Measurements from ENCODE around the gene SGO1.
"Not testable (repeated sequence)": the region's sequence is repeated elsewhere in the genome, so short reads cannot be mapped to it uniquely, and the experiment has no call there.

The SGO1 gene

DNA sequence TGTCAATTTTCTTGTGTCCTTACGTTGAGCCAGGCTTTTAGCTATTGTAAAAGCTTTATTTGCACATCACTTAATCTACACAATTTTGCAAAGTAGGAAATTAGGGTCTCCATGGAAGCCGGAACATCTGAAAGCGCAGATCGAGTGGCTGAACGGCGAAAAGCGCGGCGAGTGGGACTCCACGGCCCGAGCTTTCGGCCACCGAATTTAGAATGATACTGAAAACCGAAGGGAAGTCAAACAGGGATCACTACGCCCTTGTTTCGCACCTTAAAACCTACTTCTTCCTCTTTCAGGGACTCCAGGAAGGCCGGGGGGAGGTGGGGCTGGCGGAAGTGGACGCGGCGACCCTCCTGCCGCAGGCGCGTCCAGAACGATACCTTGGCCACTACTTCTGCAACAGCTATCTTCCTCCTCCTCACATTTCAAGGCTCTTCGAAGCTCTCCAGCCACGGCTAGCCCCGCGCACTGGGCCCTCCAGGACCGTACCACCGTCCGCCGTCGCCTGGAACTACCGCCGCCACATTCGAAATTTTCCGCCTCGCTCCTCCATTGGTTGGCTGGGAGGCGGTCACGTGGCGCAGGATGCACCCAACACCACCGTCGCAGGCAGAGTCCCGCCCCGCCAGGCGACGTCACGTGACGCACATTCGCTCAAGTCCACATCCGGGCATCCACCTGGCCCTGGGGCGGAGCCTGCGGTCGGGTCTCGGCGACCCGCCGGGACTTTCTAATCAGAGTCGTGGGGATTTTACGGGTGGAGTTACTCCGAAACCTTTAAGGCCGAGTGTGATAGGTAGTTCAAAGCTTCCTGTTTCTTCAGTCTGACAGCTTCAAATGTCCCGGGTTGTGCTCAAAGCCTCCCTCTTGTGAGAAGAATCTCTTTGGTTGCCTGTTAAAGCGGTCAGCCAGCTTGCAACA lies at the start of gene SGO1:
Gene SGO1, minus strand, starts transcription at position 528 of the 921 bp plus-strand sequence. CDS start 2,179 bp downstream, outside the sequence.
- DNase-seq (ENCODE audit: low read depth), result peak; percentile 97

DNA sequence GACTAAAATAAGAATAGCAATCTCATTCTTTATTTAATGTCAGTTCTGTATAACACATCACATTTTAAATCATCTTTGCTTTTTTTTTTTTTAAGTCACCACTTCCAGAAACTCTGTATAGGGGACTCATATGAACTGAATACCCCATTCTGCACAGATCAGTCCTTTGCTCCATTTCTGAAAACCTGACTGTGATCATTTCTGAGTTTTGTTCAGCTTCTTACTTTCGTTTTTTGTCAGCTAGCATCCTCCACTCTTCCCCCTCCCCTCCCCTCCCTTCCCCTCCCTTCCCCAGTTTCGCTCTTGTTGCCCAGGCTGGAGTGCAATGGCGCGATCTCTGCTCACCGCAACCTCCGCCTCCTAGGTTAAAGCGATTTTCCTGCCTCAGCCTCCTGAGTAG lies 49.8 kb upstream of the SGO1 start:
- no peak for DNase-seq (ENCODE audit: low read depth)

DNA sequence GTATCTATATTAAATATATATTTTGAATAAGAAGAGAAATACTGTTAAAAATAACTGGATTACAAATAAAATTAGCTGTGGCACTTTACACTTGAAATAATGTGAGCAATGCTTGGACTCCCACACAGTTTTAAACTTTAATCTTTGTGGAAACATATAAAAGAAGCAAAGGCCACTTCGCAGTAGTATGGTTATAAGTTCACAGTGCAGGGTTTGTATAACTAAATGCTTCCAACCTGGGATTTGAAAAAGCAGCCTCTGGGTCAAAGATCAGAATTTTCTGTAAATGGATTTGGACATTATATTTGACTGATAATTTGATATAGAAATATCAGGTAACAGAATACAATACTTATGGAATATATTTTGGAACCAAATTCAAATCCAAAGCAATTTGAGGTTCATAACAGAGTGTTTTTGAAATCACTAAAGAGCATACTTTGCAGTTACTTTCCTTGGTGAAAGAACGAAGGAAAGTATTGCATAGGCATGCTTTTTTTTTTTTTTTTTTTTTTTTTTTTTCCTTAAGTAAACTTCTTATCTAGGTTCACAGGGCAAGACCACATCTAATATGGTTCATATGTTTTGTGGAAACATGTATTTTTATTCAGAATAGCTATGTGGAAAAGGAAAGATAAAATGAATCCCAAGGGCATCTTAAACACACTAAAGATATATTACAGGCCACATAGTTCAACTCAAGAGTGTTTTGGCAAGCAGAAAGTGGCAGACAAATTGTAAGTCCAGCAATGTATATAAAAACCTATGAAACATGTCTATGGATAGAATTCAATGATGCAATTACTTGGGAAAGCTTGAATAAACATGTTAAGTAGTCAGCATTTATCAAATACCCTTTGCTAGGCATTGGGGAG lies 47.1 kb upstream of the SGO1 start:
- DNase-seq (ENCODE audit: low read depth), result no peak

DNA sequence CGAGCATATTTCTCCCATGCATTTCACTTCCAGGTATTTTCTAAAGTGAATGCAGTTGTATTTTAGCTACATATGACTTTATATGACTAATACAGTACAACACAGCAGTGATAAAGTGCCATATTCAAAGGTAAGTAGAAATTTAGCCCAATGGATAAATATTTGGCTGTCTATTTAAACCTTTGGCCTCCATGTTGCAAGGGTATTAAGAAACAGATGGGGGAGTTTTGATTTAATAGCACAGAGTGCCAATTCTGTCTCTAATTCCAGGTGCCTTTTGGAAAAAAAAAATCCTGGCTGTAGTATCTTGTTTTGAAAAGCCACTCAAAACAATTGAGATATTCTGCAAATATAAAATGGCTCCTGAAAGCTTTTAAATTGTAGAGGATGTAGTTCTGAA lies 44.9 kb upstream of the SGO1 start:
- no peak for DNase-seq (ENCODE audit: low read depth)

DNA sequence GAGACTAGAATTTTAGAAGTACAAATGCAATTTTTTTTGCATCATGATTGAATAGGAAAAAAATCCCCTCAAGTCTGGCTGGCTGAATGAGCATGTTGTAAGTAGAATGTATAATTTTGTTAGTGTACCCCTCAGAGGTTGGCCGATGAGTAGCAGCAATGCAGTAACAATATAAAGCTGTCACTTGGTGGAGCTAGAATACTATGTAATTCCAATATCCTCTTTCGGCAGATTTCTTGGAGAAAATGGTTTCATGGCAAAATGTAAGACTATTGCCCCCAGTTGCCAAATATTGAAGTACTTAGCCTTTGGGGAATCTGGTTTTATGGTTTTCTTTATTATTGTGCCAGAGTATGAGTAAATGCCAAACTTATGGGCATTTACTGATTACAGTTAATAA lies 39.8 kb upstream of the SGO1 start:
- peak; percentile 29 for DNase-seq (ENCODE audit: low read depth)

DNA sequence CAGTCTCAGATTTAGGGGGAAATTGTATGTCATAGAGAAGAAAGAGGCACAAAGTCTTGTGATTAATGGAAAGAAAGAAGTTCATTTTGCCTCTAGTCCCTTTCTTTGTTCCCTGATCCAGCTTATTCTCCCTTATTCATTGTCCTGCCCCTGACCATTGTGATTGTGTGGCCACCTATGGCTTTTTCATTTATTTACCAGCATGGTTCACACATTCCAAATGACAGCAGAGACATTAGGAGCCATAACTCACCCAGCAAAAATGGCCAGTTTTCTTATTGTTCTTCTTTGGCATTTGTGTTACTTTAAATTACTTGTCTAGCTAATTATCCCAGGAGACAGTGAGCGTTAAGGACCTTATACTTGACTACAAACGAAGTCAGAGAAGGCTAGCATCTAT lies 36.3 kb upstream of the SGO1 start:
- no peak for DNase-seq (ENCODE audit: low read depth)

DNA sequence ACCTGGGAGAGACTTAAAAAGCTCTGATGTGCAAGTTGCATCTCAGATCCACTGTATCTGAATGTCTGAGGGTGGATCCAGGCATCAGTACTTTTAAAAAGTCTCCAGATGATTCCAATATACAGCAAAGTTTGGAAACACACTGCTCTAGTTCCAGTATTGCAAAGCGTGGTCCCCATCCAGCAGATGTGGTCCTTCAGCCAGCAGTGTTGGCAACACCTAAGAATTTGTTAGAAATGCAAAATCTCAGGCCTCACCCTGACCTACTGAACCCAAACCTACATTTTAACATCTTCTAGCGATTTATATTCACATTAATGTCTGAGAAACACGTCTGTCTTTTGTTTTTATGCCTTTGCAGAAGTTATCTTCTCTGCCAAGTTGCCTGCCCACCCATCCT lies 32.2 kb upstream of the SGO1 start:
- DNase-seq (ENCODE audit: low read depth), result no peak

DNA sequence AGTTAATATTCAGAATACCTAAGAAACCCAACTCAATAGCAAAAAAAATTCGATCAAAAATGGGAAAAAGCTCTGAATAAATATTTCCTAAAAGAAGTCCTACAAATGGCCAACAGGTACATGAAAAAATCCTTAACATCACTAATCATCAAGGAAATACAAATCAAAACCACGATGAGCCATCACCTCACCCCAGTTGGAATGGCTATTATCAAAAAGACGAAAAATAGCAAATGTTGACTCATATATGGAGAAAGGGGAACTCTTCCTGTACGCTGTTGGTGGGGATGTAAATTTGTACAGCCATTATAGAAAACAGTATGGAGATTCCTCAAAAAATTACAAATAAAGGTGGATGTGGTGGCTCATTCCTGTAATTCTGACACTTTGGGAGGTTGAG lies 29.6 kb upstream of the SGO1 start:
- DNase-seq (ENCODE audit: low read depth), result no peak

DNA sequence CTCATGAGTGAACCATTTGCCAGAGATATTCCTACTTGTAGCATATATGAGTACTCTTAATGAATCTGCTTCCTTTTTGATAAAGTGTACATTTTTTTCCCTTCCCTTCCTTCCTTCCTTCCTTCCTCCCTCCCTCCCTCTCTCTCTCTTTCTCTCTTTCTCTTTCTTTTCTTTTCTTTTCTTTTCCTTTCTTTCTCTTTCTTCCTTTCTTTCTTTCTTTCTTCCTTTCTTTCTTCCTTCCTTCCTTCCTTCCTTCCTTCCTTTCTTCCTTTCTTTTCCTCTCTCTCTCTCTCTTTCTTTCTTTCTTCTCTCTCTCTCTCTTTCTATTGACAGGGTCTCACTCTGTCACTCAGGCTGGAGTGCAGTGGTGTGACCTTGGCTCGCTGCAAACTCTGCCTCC lies 27.5 kb upstream of the SGO1 start:
- DNase-seq (ENCODE audit: low read depth), result not testable (repeated sequence)

DNA sequence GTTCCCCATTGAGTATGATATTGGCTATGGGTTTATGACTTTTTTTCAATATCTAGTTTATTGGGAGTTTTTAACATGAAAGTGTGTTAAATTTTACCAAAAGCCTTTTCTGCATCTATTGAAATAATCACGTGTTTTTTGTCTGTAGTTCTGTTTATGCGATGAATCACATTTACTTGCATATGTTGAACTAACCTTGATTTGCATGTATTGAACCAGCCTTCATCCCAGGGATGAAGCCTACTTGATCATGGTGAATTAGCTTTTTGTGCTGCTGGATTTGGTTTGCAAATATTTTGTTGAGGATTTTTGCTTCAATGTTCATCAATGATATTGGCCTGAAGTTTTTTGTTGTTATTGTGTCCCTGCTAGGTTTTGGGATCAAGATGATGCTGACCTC lies 21.9 kb upstream of the SGO1 start:
- not testable (repeated sequence) for DNase-seq (ENCODE audit: low read depth)

DNA sequence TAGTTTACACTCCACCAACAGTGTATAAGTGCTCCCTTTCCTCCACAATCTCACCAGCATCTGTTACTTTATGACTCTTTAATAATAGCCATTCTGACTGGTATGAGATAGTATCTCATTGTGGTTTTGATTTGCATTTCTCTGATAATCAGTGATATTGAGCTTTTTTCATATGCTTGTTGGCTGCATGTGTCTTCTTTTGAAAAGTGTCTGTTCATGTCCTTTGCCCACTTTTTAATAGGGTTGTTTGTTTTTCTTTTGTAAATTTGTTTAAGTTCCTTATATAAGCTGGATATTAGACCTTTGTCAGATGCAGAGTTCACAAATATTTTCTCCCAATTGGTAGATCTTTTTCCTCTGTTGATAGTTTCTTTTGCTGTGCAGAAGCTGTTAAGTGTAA lies 19.9 kb upstream of the SGO1 start:
- DNase-seq (ENCODE audit: low read depth), result not testable (repeated sequence)

DNA sequence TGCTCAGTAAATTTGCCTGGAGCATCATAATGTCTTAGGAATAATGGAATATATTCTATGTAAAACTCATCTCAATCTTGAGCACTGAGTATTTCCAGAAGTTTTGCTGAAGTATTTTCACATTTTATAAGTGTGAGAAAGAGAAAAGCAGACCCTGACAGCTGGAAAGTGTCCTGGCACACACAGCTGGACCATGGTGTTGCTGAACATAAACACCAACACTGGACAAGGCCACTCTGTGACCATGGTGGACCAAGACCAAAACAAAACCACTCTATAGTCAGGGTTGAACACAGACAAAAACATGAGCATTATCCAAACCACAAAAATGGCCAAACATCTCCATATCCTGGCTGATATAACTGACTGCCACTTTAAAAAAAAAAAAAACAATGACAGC lies 15.1 kb upstream of the SGO1 start:
- DNase-seq (ENCODE audit: low read depth), result no peak

DNA sequence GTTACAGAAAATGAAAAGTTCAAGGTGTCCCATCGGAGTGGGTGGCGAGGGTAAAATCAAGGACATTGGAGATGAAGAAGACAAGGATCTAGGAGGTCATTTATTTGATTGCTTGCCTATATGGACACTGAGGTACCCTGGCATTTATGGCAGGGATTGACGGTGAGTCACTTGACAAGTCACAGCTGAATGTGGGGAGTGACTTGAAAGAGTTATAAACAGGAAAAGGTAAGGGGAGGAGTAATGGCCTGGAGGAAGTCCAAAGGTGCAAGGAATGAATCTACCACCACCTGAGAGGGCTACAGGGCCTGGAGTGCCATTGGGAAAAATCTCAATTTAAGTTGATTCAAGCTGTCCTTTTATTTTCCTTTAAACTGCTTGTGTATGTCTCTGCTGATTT lies 11.8 kb upstream of the SGO1 start:
- no peak for DNase-seq (ENCODE audit: low read depth)

DNA sequence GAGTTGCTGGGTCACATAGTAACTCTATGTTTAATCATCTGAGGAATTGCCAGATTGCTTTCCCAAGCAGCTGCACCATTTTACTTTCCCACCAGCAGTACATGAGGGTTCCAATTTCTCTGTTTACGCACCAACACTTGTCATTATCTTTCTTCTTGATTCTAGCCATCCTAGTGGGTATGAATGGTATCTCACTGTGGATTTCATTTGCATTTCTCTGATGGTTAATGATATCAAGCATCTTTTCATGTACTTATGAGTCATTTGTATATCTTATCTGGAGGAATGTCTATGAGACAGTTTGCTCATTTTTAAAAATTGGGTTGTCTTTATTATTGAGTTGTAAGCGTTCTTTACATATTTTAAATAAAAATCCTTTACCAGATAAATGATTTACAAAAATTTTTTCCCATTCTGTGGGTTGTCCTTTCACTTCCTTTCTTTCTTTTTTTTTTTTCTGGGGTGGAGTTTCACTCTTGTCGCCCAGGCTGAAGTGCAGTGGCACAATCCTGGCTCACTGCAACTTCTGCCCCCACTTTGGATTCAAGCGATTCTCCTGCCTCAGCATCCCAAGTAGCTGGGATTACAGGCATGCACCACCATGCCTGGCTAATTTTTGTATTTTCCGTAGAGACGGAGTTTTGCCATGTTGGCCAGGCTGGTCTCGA lies 8.9 kb upstream of the SGO1 start:
- DNase-seq (ENCODE audit: low read depth), result peak; percentile 6

DNA sequence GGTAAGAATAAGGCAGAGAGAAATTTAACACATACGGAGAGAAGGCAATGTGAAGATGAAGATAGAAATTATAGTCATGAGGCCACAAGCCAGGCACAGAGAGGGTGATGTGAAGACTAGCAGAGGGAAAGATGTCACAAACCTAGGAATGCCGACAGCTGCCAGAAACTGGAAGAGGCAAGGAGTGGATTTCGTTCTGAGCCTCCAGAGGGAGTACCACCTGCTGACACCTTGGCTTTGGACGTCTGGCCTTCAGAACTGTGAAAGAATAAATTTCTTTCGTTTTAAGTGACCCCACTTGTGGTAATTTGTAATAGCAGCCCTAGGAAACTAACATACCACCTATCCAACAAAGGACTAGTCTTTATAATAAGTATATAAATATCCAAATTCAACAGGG lies 5.0 kb upstream of the SGO1 start:
- DNase-seq (ENCODE audit: low read depth), result no peak

DNA sequence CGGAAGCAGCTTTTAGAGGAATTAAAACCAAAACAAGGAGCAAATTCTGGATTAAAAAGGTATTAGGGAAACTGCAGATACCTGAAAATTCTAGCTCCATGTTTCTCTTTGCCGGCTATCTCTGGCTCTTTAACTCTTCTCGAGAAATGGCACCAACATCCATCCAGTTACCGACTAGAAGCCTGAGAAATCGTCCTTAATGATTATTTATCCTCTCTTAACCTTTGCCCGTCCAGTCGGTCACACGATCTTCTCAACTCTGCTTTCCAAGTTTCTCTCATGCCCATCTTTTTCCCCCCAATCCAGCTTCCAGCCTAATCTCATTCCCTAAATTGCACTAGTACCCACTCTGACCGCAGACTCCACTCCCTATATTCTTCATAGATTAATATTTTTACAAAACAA lies 596 bp upstream of the SGO1 start:
- DNase-seq (ENCODE audit: low read depth), result no peak

DNA sequence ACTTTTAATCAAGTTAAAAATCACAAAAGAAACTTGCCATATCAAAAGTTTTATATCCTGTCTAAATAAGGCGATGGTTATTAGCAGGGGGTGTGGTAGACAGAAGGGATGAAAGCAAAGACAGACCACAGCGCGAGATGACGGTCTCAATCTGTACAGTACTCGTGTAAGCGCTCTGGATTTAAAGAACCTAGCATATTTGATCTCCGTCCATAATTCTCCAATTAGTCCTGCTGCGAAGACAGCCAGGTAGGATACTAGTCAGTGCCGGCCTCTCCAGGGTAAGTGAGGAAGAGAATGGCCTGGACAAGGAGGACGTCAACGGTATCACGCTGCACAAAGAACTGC lies 701 bp downstream of the SGO1 start:
- DNase-seq (ENCODE audit: low read depth), result peak; percentile 32

DNA sequence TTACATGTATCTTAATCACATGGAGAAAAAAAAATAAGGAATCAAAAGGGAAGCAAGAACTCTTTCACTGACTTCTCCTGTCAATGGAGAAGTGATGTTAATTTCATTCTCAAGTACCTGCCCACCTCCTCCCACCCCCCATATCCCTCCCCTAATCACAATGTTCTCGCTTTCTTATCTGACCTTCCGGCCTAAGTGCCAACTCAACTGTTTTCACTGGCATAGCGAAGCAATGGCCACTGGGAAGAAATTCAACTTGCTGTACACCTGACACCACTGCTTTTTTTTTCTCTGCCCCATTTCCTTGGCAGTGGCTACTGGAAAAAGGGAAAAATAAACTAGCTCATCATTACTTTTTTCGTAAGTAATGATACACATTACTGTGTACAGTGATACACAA lies 3.8 kb downstream of the SGO1 start:
- DNase-seq (ENCODE audit: low read depth), result no peak

DNA sequence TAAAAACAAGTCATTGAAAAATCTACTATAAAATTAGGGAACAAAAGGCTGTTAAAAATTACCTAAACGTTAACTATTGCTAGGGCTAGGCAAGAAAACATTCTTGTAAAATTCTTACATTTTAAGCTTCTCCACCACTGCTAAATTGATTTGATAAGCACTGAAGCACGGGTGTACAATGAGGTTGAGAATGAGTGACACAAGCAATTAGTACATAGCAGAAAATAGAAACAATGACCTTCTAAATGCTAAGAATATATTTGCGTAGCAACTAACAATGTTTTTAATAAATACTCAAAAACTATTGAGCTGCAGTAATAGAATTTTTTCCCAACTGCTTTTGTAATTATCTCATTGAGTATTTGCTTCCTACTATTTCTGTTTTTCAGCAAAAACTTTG lies 4.7 kb downstream of the SGO1 start:
- no peak for DNase-seq (ENCODE audit: low read depth)

DNA sequence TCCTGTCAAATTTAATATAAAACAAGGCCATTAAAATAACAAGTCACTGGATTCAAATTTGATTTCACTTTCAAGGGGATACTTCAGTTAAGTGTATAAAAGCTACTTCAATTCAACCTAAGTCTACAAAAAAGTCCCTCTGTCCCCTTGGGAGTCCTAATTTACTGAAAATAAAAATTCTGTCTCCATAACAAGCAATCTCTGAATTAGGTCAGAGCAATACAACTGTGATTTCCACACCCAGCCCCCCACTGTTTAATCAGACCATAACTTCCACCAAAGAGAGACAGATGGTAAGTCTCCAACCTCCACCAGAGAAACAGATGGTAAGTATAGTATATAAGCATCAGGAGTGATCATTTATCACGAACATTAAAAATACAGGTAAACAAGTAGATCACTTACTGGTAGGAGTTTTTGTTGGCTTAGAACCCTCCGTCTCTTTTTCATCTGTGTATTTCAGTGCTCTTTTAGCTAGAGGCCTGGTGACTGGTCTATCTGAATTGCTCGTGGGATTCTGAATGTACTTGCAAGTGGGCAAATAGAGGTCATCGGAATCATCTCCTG lies 12.1 kb downstream of the SGO1 start:
- DNase-seq (ENCODE audit: low read depth), result no peak

DNA sequence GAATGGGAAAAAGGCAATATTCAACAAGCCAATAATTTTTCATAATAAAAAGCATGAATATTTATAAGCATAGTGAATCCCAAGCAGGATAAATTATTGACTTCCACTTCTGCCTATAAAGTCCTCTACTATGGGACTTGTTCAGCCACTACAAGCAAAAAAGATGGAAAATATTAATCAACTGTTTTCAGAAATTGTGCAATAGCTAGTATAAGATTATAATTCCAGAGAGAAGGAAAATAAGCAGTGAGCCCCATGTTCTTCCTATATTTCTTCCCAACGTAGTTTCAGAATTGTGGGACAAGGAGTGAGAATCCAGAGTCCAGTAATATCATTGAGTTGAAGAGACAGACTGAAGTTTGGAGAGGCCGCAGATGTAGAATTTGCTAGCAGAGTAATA lies 24.3 kb downstream of the SGO1 start:
- DNase-seq (ENCODE audit: low read depth), result no peak

DNA sequence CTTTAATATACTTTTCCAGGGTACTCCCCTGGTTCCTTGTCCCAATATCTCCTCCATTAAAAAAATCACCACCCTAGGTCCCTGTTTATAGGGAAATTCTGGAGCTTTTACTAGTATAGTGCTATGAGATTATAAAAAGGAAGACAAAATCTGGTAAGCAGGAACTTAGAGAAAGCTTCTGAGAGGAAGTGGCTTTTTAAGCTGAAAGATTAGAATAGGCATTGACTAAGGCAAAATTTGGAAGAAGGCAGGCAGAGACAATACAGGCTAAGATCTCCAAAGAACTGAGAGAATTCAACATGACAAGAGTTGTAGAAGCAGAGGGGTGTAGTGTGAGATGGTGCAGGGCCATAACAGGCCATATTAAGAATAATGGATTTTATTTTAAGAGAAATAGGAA lies 25.8 kb downstream of the SGO1 start:
- DNase-seq (ENCODE audit: low read depth), result no peak

All from EH (cell line).